ENCODE results near the gene KDELR3. TPM values are rescaled to one million over a fixed set of nuclear protein-coding genes. Genes with fewer than 3 reads are reported as not detected.

KDELR3 gene
- total RNA-seq, 6 donors from 2014 or later: 7.3 to 14.2 (median 9.7) TPM

GRCh38 chr22:38427465-38427864 is 40.4 kb upstream of the KDELR3 start:
- Histone ChIP-seq H3K27ac (no peak overlapping the region), H3K36me3 (no peaks in the 10 kb centered on the region), H3K27me3 (no peaks in the 10 kb centered on the region), H3K4me3 (no peak overlapping the region), H3K9me3 (no peaks in the 10 kb centered on the region), H3K4me1 (peaks cover 0 to 14% (median 5%) of the 10 kb centered on the region in 4 donors)
- DNase-seq (no peak), ATAC-seq (ENCODE audit: low FRiP score in 2 of 2) (no peak)
- TF ChIP-seq EP300 (IDR thresholded peaks at IDR 0.05) (no peak), POLR2AphosphoS5 (IDR thresholded peaks at IDR 0.05) (no peak), CTCF (IDR thresholded peaks at IDR 0.05) (no peak), POLR2A (IDR thresholded peaks at IDR 0.05) (no peak)
- WGBS, 2 donors: 97 to 98% methylated on average over 33 of the region's 36 CpGs

GRCh38 chr22:38427940-38428339 is 40.0 kb upstream of the KDELR3 start:
- WGBS, 2 donors: 91 to 96% methylated on average over 27 to 31 of the region's 31 CpGs
- Histone ChIP-seq H3K36me3 (no peaks in the 10 kb centered on the region), H3K27ac (no peak overlapping the region), H3K27me3 (no peaks in the 10 kb centered on the region), H3K4me1 (peaks cover 0 to 10% (median 5%) of the 10 kb centered on the region in 4 donors), H3K4me3 (no peak overlapping the region), H3K9me3 (no peaks in the 10 kb centered on the region)
- no peak for TF ChIP-seq POLR2A (IDR thresholded peaks at IDR 0.05)
- no peak for TF ChIP-seq EP300 (IDR thresholded peaks at IDR 0.05)
- TF ChIP-seq CTCF (IDR thresholded peaks at IDR 0.05): no peak
- no peak for TF ChIP-seq POLR2AphosphoS5 (IDR thresholded peaks at IDR 0.05)
- DNase-seq (no peak), ATAC-seq (ENCODE audit: low FRiP score in 2 of 2) (no peak)

DNA sequence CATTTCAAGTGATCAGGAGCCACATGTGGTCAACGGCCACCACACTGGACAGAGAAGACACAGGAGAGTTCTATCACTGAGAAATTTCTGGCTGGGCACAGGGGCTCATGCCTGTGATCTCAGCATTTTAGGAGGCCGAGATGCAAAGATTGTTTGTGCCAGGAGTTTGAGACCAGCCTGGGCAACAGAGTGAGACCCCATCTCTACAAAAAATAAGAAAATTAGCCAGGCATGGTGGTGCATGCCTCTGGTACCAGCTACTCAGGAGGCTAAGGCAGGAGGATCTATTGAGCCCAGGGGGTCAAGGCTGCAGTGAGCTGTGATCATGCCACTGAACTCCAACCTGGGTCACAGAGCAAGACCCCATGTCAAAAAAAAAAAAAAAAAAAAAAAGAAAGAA is 39.2 kb upstream of the KDELR3 start:
- Histone ChIP-seq H3K36me3 (no peaks in the 10 kb centered on the region), H3K4me1 (peaks cover 0 to 10% (median 5%) of the 10 kb centered on the region in 4 donors), H3K27ac (no peak overlapping the region), H3K9me3 (no peaks in the 10 kb centered on the region), H3K4me3 (no peak overlapping the region), H3K27me3 (no peaks in the 10 kb centered on the region)
- 75 to 83% methylated on average over 2 of the region's 2 CpGs for WGBS, 2 donors
- TF ChIP-seq POLR2A (IDR thresholded peaks at IDR 0.05): no peak
- TF ChIP-seq POLR2AphosphoS5 (IDR thresholded peaks at IDR 0.05): no peak
- TF ChIP-seq CTCF (IDR thresholded peaks at IDR 0.05): no peak
- no peak for TF ChIP-seq EP300 (IDR thresholded peaks at IDR 0.05)
- DNase-seq: no peak
- ATAC-seq (ENCODE audit: low FRiP score in 2 of 2): no peak

GRCh38 chr22:38429499-38430068 is 38.3 kb upstream of the KDELR3 start:
- ATAC-seq (ENCODE audit: low FRiP score in 2 of 2): no peak
- TF ChIP-seq CTCF (IDR thresholded peaks at IDR 0.05) (no peak), EP300 (IDR thresholded peaks at IDR 0.05) (no peak), POLR2AphosphoS5 (IDR thresholded peaks at IDR 0.05) (no peak), POLR2A (IDR thresholded peaks at IDR 0.05) (no peak)

More at GRCh38 chr22:38429499-38430068, 38.3 kb upstream of the KDELR3 start:
- no peak for DNase-seq
- no peak overlapping the region for H3K27ac ChIP-seq
- peaks cover 0 to 10% (median 5%) of the 10 kb centered on the region in 4 donors for H3K4me1 ChIP-seq
- no peak overlapping the region for H3K4me3 ChIP-seq
- H3K9me3 ChIP-seq: no peaks in the 10 kb centered on the region
- H3K36me3 ChIP-seq: no peaks in the 10 kb centered on the region
- H3K27me3 ChIP-seq: no peaks in the 10 kb centered on the region
- 53% methylated on average over 11 to 16 of the region's 16 CpGs for WGBS, 2 donors

Data from upper lobe of left lung (tissue), 6 donors.